Vagina (tissue), 2 donors: ENCODE results near the gene NXPH4. TPM values are rescaled to one million over a fixed set of nuclear protein-coding genes. Genes with fewer than 3 reads are reported as not detected.

Experiments
- DNase-seq, 2 donors: peaks; one replicate each; pipeline ENCODE4 v3.0.0-alpha.2; 2017; ENCODE audit errors: extremely low spot score in 2 of 2
- H3K27ac ChIP-seq: fragments of 200-600 bp; sonication (generic); one replicate; pipeline ENCODE4 v1.5.1; 2019
- H3K27me3 ChIP-seq: fragments of 200-600 bp; sonication (generic); one replicate; pipeline ENCODE4 v1.5.1; 2019
- H3K36me3 ChIP-seq, 2 donors: fragments of 200-600 bp; sonication (generic); one replicate each; pipeline ENCODE4 v1.5.1; 2017 to 2019
- H3K4me1 ChIP-seq: fragments of 200-600 bp; sonication (generic); one replicate; pipeline ENCODE4 v1.5.1; 2019
- H3K4me3 ChIP-seq, 2 donors: fragments of 200-600 bp; sonication (generic); 1 replicate in 1 of 2; 2 replicates in 1 of 2; pipeline ENCODE4 v1.5.1; 2016 to 2019
- H3K9me3 ChIP-seq: fragments of 200-600 bp; sonication (generic); one replicate; pipeline ENCODE4 v1.5.1; 2019
- POLR2A ChIP-seq, 2 donors: fragments of 450-650 bp; IDR thresholded peaks; one replicate each; pipeline ENCODE4 v1.6.1; 2017; ENCODE audit warnings: antibody characterized with exemption in 2 of 2, mild to moderate bottlenecking in 2 of 2, moderate library complexity in 2 of 2
- POLR2AphosphoS5 ChIP-seq, 2 donors: sonication (generic); formaldehyde crosslinking; IDR thresholded peaks; one replicate each; pipeline ENCODE4 v1.9.0; 2017; ENCODE audit warnings: antibody characterized with exemption in 2 of 2, mild to moderate bottlenecking in 2 of 2, low read depth in 1 of 2; ENCODE audit not compliant: insufficient read depth in 1 of 2
- intact Hi-C: fragments of 100-400 bp; cut with DNase I; formaldehyde crosslinking; loops from one replicate; pipeline ENCODE4 v1.15.1; 2023
- total RNA-seq: library from RNA; depleted of rRNA; stranded (reverse); fragments of >200 nt; gene quantifications from one replicate; pipeline ENCODE4 v1.2.3, GENCODE V29; 2016
- TF ChIP-seq, protein P1 (sequence below), 3 experiments: fragments of 450-650 bp in 2 of 3; fragments of 200-600 bp in 1 of 3; sonication (generic) in 1 of 3; IDR thresholded peaks; one replicate each; pipeline ENCODE4 v1.5.1; 2017 to 2019; ENCODE audit warnings: antibody characterized with exemption in 3 of 3, mild to moderate bottlenecking in 2 of 3, moderate library complexity in 2 of 3

The NXPH4 gene
- total RNA-seq, 1 donor from 2014 or later, result 3.2 TPM

DNA sequence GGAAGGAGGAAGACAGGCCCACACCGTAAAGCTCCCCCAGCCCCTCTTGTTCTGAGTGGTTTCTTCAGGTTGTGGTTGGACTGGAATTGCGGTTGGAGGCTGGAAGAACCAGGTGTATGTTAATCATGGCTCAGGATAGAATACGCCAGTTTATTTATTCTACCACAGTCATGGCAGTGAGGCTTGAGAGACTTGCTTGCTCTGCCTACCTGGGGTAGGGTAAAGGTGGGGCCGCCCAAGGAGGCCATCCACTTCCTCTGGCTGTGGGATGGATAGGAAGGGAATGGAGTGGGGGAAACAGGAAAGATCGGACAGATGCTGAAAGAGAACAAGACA, 21.0 kb downstream of the NXPH4 start:
- H3K4me3 ChIP-seq, result no peak overlapping the region
- H3K27ac ChIP-seq, result peak overlapping the region; percentile 72
- TF ChIP-seq, protein P1, sequence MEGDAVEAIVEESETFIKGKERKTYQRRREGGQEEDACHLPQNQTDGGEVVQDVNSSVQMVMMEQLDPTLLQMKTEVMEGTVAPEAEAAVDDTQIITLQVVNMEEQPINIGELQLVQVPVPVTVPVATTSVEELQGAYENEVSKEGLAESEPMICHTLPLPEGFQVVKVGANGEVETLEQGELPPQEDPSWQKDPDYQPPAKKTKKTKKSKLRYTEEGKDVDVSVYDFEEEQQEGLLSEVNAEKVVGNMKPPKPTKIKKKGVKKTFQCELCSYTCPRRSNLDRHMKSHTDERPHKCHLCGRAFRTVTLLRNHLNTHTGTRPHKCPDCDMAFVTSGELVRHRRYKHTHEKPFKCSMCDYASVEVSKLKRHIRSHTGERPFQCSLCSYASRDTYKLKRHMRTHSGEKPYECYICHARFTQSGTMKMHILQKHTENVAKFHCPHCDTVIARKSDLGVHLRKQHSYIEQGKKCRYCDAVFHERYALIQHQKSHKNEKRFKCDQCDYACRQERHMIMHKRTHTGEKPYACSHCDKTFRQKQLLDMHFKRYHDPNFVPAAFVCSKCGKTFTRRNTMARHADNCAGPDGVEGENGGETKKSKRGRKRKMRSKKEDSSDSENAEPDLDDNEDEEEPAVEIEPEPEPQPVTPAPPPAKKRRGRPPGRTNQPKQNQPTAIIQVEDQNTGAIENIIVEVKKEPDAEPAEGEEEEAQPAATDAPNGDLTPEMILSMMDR (IDR thresholded peaks at IDR 0.05), result no peak
- TF ChIP-seq POLR2A (IDR thresholded peaks at IDR 0.05) (no peak), POLR2AphosphoS5 (IDR thresholded peaks at IDR 0.05; ENCODE audit: insufficient read depth in 1 of 2, low read depth in 1 of 2) (no peak)
- DNase-seq, result no peak
- no peaks in the 10 kb centered on the region for H3K9me3 ChIP-seq
- peaks cover 14% of the 10 kb centered on the region for H3K27me3 ChIP-seq
- H3K36me3 ChIP-seq, result peaks cover 0 to 18% of the 10 kb centered on the region in 2 donors
- intact Hi-C loops, result no loop called here
- peaks cover 77% of the 10 kb centered on the region for H3K4me1 ChIP-seq

DNA sequence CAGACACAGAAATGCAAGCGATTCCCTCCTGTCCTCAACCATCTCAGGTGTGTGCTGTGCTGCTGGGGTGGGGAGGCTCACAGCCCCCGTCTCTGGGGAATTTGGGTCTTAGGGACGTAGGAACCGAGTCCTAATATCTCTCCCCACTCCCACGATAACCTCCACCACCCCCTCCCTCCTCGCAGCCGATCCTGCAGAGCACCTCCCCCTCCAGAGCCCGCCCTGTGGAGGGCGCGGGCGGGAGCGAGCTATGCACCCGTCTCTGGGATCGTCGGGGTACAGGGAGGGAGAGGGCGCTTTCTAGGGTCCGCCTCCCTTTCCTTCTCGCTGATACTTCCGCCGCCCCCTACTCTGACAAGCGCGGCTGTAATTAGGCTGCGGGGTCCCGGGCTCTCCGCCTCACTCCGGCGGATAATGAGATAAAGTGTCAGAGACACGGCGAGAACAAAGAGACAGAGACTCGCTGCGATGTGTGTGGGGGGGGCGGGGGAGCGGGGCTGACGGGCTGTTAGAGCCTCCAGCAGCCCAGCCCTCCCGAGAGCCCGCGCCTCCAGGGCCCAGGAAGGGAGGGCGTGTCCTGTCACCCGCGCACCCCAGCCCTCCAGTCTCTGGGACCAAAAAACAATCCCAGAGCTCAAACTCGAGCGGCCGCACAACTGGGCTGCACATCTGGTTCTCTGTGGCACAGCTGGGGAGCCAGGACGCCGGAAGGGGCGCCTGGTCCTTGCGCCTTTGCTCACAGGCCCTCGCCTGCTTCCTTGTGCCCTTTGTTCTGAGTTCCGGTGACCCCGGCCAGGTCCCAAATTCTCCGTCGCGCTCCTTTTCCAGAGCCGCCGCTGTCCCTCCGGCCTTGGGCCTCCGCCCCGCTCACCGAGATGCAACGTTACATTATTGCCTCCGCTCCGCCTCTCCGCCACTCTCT, 21.6 kb downstream of the NXPH4 start:
- no peak for DNase-seq

DNA sequence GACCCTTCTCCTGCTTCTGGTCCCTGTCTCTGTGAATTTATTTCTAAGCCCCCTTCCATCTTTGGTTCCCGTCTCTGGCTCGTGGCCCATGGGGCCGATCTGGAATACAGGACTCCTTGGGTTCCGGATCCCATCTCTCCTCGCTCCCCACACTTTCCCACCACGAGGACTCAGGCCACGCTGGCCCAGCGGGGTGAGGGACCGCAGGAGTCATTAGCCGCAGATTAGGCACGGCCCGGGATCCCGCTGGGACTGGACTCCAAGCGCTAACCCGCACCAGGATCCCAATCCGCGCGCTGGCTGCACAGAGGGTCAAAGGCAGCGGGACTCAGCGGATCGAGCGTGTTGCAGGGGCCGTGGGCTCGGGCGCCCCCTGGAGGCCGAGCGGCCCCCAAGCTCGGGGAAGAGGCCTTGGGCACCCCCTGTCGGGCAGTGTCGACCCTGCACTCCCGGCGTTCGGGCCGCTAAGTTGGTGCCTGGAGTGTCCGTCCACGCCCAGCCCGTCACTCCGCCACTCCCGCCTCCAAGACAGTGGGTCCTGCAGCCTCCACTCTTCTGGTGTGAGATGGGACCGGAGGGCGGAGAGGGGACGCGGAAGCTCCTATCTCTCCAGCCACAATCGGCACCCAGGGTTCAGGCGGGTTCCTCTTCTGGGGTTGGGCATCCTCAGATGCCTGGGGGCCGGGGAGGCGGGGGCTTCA, 22.4 kb downstream of the NXPH4 start:
- H3K27me3 ChIP-seq, result peaks cover 15% of the 10 kb centered on the region
- peaks cover 92% of the 10 kb centered on the region for H3K4me1 ChIP-seq
- no peaks in the 10 kb centered on the region for H3K9me3 ChIP-seq
- TF ChIP-seq POLR2AphosphoS5 (IDR thresholded peaks at IDR 0.05; ENCODE audit: insufficient read depth in 1 of 2, low read depth in 1 of 2) (peak; percentile 41 to 56), POLR2A (IDR thresholded peaks at IDR 0.05) (no peak)
- TF ChIP-seq, protein P1 (IDR thresholded peaks at IDR 0.05), result peak; percentile 100
- no peak for DNase-seq
- peak overlapping the region; percentile 44 to 59 for H3K4me3 ChIP-seq
- peaks cover 0 to 4% of the 10 kb centered on the region in 2 donors for H3K36me3 ChIP-seq
- peak overlapping the region; percentile 48 for H3K27ac ChIP-seq
- intact Hi-C loops, result no loop called here

More for the DNA sequence above, 21.6 kb downstream of the NXPH4 start:
- intact Hi-C loops, result no loop called here
- Histone ChIP-seq H3K27ac (peak overlapping the region; percentile 48), H3K4me3 (peak overlapping the region; percentile 44 to 59), H3K36me3 (peaks cover 0 to 12% of the 10 kb centered on the region in 2 donors), H3K4me1 (peaks cover 84% of the 10 kb centered on the region), H3K9me3 (no peaks in the 10 kb centered on the region), H3K27me3 (peaks cover 15% of the 10 kb centered on the region)
- TF ChIP-seq, protein P1 (IDR thresholded peaks at IDR 0.05), result no peak
- TF ChIP-seq POLR2AphosphoS5 (IDR thresholded peaks at IDR 0.05; ENCODE audit: insufficient read depth in 1 of 2, low read depth in 1 of 2) (no peak), POLR2A (IDR thresholded peaks at IDR 0.05) (no peak)

DNA sequence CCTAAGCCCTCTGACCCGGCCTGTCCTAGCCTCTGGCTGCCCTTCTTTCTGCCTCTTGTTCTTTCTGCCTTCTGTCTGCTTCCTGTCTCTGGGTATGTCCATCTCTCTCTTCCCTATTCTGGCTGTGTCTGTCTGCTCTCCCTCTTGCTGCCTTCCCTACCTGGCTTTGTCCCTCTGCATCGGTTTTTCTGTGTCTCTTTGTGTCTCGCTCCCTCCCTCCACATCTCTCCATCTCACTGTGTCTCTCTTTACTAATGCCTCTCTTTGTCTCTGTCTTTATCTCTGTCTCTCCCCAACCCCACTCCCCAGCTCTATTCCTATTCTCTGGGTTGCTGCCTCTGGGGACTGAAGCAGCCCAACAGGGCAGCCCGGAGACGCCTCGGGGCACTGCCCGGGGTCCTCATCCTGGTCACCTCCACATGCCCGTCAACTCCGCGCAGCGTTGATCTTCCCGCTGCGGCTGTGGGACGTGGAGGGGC, 23.0 kb downstream of the NXPH4 start:
- no peak for TF ChIP-seq POLR2AphosphoS5 (IDR thresholded peaks at IDR 0.05; ENCODE audit: insufficient read depth in 1 of 2, low read depth in 1 of 2)
- TF ChIP-seq, protein P1 (IDR thresholded peaks at IDR 0.05), result no peak
- no peak for TF ChIP-seq POLR2A (IDR thresholded peaks at IDR 0.05)
- intact Hi-C loops, result loop anchor here (5.0 kb wide), 1 partner anchor 32 kb away; no protein-coding TSS in a partner anchor
- H3K4me3 ChIP-seq, result peak overlapping the region; percentile 44 to 59
- no peaks in the 10 kb centered on the region for H3K36me3 ChIP-seq
- DNase-seq, result no peak
- H3K4me1 ChIP-seq, result peaks cover 92% of the 10 kb centered on the region
- peak overlapping the region; percentile 12 for H3K27ac ChIP-seq
- H3K27me3 ChIP-seq, result peaks cover 15% of the 10 kb centered on the region
- no peaks in the 10 kb centered on the region for H3K9me3 ChIP-seq
